Measurements from ENCODE around the gene GRM1. TPM values are rescaled to one million over a fixed set of nuclear protein-coding genes. Genes with fewer than 3 reads are reported as not detected.

GRM1 gene
- total RNA-seq, 1 donor from 2014 or later: not detected

DNA sequence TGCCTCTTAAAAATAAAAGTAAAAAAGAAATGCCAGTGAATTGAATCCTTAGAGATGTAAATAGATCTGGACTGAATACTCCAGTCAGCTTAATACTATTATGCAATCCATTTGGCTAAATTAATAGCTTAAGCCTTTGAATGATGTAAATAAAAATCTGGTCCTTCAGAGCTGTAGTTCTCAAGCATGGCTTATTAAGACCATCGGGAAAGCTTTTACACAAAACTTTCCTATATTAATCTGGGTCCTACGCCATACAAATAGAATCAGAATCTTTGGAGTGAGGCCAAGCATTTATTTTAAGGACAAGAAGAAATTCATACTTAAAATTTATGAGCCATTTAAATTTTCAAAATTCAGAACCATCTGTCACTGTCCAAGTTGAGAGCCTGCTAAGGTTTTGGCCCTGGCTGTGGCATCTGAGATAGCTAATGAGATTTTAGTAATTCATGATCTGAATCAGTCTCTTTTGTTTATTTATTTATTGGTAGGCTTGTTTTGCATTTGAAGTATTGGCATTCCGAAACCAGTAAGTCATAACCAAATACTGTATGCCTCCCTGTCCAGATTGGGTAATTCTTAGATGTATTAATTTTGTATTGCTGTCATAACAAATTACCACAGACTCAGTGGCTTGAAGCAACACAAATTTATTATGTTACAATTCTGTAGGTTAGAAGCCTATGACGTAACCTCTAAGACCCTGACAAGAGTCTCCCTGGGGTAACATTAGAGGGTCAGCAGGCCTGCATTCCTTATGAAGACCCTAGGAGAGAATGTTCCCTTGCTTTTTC, 286.7 kb downstream of the GRM1 start:
- no peak for DNase-seq (ENCODE audit: low read depth in 2 of 2)

DNA sequence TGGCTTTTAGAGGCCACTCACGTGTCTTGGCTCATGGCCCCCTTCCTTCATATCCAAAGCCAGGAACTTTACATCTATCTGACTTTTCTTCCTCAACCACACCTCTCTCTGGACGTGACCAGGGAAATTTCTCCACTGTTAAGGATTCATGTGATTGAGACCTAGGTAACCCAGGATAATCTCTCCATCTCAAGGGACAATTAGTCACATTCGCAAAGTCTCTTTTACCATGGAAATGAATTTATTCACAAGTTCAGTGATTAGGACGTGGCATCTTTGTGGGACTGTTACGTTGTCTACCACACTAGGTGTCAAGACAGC, 287.3 kb downstream of the GRM1 start:
- DNase-seq (ENCODE audit: low read depth in 2 of 2): no peak

DNA sequence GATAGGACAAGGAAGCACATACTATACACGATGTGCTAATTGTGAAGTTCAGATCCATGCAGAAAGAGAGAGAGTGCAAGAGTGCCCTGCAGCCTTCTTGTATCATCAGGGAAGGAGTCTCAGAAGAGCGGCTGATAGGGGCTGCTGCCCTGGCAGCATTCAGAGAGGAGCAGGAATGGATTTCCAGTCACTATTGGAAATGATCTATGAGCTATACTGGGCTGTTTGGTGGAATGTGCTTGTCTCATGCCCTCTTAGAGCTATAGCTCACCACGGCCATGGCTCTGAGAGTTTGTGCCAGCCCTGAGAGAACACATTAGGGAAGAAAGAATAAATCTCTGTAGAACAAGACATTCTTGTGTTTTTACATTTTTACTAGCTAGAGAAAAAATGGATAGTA, 302.2 kb downstream of the GRM1 start:
- no peak for DNase-seq (ENCODE audit: low read depth in 2 of 2)

DNA sequence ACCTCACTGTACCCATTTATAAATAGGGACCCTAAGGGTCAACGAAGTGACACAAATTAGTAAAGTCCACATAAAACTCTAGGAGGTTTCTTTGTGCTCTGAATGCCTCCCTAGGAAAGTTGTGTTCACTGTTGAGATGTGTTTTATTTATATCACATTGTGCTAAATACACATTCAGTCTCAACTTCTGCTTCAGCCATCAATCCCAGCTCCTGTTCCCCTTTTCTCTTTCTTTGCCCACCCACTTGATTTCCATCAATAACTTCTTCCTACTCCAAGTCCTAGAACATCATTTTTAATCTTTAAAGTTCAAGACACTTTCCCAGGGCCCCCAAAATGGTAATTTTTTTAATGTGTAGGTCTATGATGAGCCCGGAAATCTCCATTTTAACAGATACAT, 306.5 kb downstream of the GRM1 start:
- DNase-seq (ENCODE audit: low read depth in 2 of 2): no peak

DNA sequence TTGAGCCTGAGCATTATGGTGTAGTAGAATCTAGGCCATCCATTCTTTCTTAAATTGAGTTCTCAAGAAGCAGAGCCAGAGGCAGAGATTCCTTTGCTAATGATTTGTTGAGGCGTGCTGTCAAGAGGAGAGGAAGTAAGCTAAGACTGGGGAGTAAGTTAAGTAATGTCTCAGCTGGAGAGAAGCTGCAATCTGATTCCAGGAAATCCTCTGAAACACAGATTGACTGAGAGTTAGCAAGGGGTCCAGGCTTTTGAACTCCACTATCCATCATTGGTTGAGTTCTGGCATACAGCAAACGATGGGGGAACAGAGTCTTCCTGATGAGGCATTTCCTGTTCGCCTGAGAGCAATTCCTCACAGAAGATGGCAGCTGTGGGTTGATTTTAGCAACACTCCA, 307.3 kb downstream of the GRM1 start:
- peak in 1 of 2 donors; percentile 98 for DNase-seq (ENCODE audit: low read depth in 2 of 2)

DNA sequence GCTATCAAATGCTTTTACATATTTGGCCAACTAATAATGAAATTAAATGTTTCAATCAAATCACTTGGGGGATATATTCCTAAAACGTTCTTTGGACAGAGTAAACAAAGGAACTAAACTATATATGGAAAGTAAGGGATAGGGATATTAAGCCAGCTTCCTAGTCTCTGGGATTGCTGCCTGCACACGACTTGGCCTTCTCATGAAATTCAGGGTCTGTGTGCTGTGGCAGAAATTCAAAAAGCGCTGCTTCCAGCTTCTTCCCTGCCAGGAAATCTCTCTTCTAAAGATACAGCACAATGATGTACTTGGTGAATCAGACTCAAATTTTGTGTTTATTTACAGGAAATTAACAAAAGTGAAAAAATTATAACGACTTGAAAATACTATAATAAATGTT, 308.5 kb downstream of the GRM1 start:
- DNase-seq (ENCODE audit: low read depth in 2 of 2): peak in 1 of 2 donors; percentile 53

GRCh38 chr6:146339716-146340115, 310.9 kb downstream of the GRM1 start:
- peak; percentile 66 to 90 for DNase-seq (ENCODE audit: low read depth in 2 of 2)

DNA sequence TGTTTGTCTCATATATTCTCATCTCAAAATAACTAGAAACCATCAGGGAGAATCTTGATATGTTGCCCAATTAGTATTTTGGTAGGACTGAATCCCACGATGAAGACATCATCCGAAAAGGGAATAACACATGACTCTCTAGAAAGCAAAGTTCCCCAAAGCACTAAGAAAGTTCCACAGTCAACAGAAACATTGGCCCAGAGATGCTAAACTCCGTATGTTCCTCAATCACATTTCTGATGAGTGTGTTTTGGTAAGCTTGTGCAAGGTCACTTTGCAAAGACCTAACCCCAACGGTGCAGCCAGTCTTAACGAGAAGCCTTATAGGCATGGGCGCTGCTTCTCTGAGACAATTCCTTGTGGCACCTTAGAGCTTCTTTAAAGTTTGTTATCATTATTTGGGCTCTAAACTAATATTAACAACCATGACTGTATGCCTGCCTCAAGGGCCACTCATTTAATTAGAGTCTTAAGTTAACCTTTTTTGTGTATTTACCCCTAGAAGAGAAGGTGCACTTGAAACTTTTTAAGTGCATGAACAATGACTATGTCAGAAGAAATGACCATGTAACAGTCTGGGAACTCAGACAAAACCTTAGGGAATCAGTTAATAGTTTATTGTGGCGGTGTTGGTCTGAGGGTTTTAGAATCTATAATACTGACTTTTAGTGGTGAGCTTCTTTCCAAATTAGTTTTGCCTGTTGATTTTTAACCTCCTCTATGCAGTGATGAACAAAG, 312.8 kb downstream of the GRM1 start:
- DNase-seq (ENCODE audit: low read depth in 2 of 2): no peak

DNA sequence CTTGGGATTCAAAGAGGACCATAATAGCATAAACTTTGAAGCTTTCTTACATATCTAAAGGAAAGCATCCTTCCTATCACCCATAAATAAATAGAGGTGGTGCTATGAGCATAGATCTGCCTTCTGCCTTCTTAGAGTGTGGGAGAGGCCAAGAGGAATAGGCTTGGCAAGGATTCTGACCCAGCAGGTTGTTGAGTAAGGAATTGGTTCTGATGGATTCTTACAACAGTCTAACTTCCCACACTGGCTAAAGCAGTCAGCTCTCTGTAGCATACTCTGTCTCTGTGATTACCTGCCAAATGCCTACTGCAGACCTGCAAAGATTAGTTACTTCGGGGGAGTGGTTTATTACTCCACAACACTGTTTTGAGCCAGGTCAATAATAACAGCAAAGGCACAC, 316.7 kb downstream of the GRM1 start:
- no peak for DNase-seq (ENCODE audit: low read depth in 2 of 2)

- DNase-seq (ENCODE audit: low read depth in 2 of 2): no peak
Observed at GRCh38 chr6:146347090-146347489, 318.2 kb downstream of the GRM1 start.

GRCh38 chr6:146347690-146348089, 318.8 kb downstream of the GRM1 start:
- DNase-seq (ENCODE audit: low read depth in 2 of 2): no peak

- no peak for DNase-seq (ENCODE audit: low read depth in 2 of 2)
Observed at GRCh38 chr6:146351018-146351417, 322.2 kb downstream of the GRM1 start.

DNA sequence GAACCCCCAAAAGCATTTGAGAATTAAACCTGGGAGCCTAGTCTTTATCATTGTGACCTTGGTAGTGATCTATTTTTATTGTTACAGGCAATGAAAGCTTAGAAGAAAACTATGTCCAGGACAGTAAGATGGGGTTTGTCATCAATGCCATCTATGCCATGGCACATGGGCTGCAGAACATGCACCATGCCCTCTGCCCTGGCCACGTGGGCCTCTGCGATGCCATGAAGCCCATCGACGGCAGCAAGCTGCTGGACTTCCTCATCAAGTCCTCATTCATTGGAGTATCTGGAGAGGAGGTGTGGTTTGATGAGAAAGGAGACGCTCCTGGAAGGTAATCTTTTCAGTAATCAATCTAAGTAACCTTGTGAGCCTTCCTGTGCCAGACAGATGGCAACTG, 323.3 kb downstream of the GRM1 start:
- no peak for DNase-seq (ENCODE audit: low read depth in 2 of 2)

DNA sequence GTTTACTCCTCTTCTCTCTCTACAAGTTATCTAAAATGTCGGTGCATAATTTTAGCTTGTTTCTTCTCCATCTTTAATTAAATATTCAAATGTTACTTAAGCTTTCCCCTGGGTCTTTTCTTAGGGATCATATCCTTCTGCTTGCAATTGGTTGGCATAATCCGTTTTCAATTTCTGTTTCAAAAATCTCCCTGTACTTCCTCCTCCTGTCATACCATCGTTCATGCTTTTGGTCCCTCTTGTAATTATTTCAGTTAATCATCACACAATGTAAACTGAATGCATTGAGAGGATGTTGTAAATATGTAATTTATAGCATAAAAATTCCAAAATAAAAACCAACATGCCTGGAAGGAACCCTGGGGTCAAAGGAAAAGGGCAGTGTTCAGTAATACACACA, 325.6 kb downstream of the GRM1 start:
- no peak for DNase-seq (ENCODE audit: low read depth in 2 of 2)

GRCh38 chr6:146355521-146356100, 326.7 kb downstream of the GRM1 start:
- DNase-seq (ENCODE audit: low read depth in 2 of 2): peak; percentile 9 to 51

GRCh38 chr6:146357578-146358430, 328.9 kb downstream of the GRM1 start:
- peak; percentile 56 to 91 for DNase-seq (ENCODE audit: low read depth in 2 of 2)

DNA sequence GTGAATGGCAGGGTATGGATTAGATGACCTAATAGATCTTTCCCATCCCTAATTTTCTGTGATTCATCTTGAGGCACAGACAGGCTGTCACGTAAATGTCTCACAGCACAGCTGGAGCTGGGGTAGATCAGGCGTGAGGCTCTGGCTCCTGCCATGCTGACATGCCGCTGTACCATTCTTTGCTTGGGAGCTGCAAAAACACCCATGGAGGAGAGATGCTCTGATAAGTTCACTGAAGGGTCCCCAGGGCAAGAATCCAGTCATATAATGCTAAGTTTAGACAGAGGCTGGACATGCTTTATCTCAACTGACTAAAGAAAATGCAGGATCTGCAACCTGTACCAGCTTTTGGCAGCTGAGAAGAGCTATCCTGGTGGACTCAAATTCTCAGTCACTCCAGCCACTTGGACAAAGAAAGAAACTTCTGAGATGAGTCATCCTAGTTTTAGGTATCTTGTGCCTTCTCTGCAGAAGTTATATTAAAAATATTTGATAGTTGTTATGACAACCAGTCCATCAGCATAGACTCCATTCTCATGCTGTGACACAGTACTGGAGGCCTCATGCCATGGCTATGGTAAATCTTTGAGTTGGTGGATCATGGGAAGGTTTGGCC, 329.7 kb downstream of the GRM1 start:
- DNase-seq (ENCODE audit: low read depth in 2 of 2): peak; percentile 39 to 83

- no peak for DNase-seq (ENCODE audit: low read depth in 2 of 2)
Observed at GRCh38 chr6:146359131-146359530, 330.3 kb downstream of the GRM1 start.

- peak; percentile 54 to 87 for DNase-seq (ENCODE audit: low read depth in 2 of 2)
Observed at GRCh38 chr6:146361128-146361924, 332.5 kb downstream of the GRM1 start.

GRCh38 chr6:146363838-146364607, 335.2 kb downstream of the GRM1 start:
- peak in 1 of 2 donors; percentile 50 for DNase-seq (ENCODE audit: low read depth in 2 of 2)

Measured in lung microvascular endothelial cell (primary cell).